GM18867 (cell line): ENCODE measurements around the gene BOLL.
"Not testable (repeated sequence)": the region's sequence is repeated elsewhere in the genome, so short reads cannot be mapped to it uniquely, and the experiment has no call there.

Experiments used
- ATAC-seq: cut with Tn5 transposase; IDR thresholded peaks from one replicate; pipeline ENCODE4 v1.9.1; 2021; ENCODE audit warnings: mild to moderate bottlenecking, moderate library complexity; ENCODE audit not compliant: unreplicated experiment

Gene BOLL

GRCh38 chr2:197798187-197798586 is 13.1 kb upstream of the BOLL start:
- no peak for ATAC-seq

GRCh38 chr2:197795277-197795676 is 10.2 kb upstream of the BOLL start:
- no peak for ATAC-seq

GRCh38 chr2:197793456-197793855 is 8.3 kb upstream of the BOLL start:
- no peak for ATAC-seq

- ATAC-seq = peak; percentile 48
These were observed 1.1 kb upstream of the BOLL start for GRCh38 chr2:197786010-197786877.

GRCh38 chr2:197782126-197782525 is 3.0 kb downstream of the BOLL start:
- ATAC-seq = no peak

GRCh38 chr2:197779261-197779660 is 5.9 kb downstream of the BOLL start:
- no peak for ATAC-seq

GRCh38 chr2:197777823-197778407 is 7.2 kb downstream of the BOLL start:
- no peak for ATAC-seq

GRCh38 chr2:197760293-197760657 is 24.8 kb downstream of the BOLL start:
- ATAC-seq = no peak

GRCh38 chr2:197759625-197760292 is 25.4 kb downstream of the BOLL start:
- no peak for ATAC-seq

- ATAC-seq = no peak
These were observed 26.1 kb downstream of the BOLL start for GRCh38 chr2:197759013-197759412.

GRCh38 chr2:197740200-197740599 is 44.9 kb downstream of the BOLL start:
- ATAC-seq = no peak

- ATAC-seq = not testable (repeated sequence)
These were observed 56.3 kb downstream of the BOLL start for GRCh38 chr2:197728555-197729544.

GRCh38 chr2:197727011-197727410 is 58.1 kb downstream of the BOLL start:
- no peak for ATAC-seq

GRCh38 chr2:197717863-197718262 is 67.3 kb downstream of the BOLL start:
- ATAC-seq = no peak

- ATAC-seq = no peak
These were observed 71.8 kb downstream of the BOLL start for GRCh38 chr2:197713271-197713670.

- ATAC-seq = no peak
These were observed 73.5 kb downstream of the BOLL start for GRCh38 chr2:197711578-197711977.

GRCh38 chr2:197710424-197711042 is 74.6 kb downstream of the BOLL start:
- ATAC-seq = peak; percentile 83

GRCh38 chr2:197709140-197709539 is 76.0 kb downstream of the BOLL start:
- ATAC-seq = not testable (repeated sequence)

- no peak for ATAC-seq
These were observed 76.8 kb downstream of the BOLL start for GRCh38 chr2:197708331-197708730.
